Measurements from ENCODE around the gene A4GALT.

The A4GALT gene

DNA sequence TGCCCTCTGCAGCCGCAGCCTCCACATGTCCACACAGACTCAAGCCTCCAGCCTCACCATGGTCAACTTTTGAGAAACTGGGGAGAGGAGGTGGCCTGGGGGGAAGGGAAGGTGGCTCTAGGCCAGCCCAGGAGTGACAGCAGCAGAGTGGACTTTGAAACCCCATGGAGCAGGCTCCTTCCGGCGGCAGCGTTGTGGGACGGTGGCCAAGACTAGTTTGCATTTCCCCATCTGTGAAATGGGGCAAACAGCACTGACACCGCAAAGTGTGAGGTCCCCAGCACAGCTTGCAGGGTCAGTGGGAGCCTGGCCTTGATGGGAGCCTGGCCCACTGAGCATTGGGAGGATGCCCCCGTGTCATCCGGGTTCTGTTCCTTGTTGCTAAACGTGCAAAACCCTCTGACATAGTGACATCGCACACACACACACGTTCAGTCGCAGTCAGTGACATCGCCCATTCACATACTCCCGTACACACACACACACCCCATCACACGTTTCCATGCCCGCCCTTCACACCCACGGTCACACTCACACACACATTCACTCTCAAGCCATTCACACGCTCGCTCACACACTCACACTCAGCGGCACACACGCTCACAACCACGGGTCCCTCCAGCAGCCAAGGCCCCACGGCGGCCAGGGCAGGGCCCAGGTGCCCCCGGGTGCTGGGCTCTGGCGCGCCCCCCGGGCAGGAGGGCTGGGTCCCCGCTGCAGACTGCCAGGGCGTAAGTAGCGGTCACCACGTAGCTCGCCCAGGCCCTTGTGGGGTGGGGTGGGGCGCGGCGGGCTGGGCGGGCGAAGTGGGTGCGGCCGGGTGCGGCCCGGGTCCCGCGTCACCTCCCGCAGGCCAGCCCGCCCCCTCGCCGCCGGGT is 72.1 kb downstream of the A4GALT start:
- DNase-seq (ENCODE audit: low spot score), result peak; percentile 21

DNA sequence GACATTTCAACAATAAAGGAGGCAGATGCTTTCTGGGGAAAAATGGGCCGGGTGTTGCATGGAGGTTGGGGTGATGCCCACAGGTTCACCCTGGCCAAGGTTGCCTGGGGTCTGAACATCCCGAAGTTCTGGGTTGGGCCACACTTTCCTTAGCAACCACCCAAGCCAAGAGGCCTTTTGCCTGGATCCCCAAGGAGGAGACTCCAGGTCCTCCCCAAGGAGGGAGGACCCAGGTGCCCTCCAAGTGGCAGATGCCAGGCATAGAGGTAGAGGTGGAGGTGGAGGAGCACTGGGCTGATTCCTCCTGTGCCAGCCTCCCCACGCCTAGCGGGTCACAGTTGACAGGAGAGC is 72.7 kb downstream of the A4GALT start:
- no peak for DNase-seq (ENCODE audit: low spot score)

DNA sequence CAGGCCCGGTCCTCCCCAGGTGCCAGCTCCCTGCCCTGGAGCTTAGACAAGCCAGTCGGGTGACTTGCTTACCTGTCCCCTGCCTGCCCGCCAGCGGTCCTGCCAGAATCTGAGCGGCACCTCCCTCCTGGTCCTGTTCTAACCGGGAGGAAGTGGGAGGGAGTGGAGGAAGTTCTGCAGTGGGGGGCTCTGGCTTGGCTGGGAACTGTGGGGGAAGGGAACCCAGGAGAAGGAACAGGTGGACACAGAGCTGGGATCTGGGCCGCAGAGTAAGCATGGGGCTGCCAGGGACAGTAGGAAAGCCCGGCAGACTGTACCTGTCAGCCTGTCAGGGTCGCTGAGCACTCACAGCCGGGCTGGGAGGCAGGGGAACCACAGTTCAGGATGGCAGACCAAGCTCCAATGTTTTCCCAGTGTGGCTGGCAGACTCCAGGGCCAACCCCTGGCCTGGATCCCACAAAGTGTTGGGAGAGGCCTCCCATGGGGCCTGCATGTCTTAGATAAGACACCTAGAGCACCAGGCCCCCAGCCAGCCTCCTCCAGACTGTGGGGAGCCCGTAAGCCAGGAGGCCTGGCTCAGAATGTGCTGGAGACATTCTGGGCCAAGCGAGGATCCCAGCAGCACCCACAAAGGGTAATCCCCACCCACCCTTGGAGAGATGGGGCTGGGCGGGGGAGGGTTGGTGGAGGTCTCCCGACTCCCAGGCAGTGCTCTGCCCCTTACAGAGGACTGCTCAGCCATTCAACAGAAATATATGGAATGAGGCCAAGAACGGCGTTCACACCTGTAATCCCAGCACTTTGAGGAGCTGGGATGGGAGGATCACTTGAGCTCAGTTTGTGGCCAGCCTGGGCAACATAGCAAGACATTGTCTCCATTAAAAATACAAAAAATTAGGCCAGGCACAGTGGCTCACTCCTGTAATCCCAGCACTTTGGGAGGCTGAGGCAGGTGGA is 73.8 kb downstream of the A4GALT start:
- DNase-seq (ENCODE audit: low spot score), result no peak

DNA sequence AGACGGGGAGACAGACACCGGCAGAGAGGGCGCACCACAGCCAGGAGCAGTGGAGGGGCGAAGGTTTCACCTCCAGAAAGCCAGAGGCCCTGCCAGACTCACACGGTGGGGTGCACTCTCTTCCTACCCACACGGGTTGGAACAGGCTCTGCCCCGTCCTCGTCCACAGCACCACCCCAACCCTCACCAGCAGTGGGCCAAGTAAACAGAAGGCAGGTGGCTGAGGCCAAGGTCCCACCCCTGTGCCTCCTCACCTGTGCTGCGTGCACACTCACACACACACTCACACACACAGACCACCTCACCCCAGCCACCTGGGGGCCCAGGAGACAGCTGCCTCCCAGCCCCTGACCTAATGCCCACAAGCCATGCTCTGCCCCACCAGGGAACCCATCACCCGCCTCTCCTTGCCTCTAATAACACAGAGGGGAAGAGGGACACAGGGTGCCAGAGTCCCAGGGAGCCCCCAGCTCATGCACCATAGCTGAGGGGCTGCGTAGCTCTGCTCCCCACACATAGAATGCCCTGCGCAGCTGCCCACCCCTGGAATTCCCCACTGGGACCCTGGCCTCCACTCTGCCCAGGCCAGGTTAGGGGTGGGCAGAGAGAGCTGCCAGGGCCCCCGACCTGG is 74.6 kb downstream of the A4GALT start:
- no peak for DNase-seq (ENCODE audit: low spot score)

DNA sequence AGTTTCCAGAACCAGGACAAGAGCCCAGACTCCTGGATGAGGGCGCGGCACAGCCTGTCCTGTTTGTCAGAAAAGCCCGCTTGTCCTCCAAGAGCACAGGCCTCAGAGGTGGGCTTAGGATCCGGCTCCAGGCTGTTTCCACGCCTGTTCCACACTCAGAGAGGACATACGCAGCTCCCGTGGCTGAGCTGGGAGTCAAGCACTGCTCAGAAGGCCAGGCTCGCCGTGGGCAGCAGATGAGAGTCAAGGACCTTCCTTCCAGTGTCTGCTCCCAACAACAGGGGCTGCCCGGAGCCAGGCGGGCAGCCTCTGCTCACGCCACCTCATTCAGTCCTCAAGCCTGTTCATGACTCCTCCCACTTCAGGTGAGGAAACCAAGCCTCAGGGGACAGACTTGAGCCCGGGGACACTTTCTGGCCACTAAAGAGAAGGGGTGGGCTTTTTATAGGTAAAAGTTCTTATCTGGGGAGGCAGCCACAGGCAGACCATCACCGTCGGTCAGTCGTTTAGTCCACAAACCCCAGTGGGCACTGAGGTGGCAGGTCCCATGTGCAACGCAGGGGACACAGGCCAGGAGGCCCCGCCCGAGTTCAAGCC is 75.2 kb downstream of the A4GALT start:
- no peak for DNase-seq (ENCODE audit: low spot score)

DNA sequence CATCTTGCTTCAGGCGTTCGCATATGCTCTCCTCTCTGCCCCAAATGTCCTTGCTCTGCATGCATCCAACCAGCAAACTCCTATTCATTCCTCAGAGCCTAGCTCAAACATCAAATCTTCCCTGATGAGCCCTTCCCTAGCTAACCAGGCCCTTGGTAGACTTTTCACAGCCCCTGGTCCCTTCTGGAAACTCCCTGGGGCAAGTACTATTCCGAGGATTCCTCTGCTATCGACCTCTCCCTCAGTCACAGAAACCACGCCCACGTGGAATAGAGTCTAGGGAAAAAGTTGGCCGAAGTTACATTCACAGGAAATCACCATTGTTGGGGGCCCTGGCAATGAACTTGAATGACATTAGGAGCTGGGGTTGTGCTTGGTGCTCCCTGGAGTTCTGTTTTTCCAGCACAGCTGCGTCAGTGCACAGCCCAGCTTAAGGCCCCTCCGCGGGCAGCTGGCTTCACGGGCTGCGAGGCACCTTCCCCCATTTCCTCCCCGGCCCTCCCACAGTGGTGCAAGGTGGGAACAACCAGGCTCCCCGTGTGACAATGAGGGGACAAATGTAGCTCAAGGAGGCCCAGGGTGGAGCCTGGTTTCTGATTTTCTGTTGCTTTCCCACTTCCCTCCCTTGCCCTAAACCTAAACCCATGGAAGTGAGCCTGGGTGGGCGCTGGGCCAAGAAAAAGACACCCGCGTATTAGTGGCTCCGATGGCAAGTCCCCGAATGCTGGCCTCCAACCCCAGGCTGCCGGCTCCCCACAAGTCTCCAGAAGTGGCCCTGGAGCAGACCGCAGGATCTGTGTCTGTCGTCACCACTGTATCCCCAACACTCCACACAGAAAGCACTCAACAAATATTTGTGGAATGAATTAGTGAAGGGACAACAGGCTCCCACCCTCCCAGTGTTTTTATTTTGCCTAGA is 76.0 kb downstream of the A4GALT start:
- DNase-seq (ENCODE audit: low spot score), result no peak

DNA sequence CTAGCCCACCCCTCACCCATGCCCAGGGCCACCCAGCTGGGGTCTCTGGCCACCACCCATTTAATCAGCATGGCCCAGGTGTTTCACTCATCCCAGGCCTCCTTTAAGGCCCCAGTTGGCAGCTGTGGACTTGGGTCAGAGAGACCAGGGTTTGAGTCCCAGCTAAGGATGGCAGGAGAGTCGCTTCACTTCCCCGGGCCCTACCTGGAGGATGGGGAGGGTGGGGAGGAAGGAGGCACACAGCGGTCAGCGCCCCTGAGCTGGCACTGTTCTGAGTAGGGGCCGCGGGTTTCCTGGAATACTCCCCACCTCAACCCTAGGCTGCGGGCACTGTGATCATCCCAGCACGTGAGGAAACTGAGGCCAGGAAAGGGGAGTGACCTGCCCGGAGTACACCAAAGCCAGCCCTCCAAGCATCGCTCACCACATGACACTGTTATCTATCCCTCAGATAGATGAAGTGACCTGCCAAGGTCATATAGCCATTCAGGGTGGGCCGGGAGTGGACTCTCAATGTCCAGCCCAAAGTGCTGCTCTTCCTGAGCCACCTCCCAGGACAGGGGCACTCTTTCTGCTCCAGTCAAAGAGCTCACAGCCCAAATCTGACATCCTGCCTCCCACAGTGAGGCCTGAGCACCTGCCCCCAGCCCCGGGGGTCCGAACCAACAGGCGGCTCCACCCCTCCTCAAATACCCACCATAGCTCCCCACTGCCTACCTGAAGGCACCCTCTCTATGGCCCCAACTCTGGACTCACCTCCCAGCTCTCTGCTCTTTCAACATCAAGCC is 76.8 kb downstream of the A4GALT start:
- no peak for DNase-seq (ENCODE audit: low spot score)

DNA sequence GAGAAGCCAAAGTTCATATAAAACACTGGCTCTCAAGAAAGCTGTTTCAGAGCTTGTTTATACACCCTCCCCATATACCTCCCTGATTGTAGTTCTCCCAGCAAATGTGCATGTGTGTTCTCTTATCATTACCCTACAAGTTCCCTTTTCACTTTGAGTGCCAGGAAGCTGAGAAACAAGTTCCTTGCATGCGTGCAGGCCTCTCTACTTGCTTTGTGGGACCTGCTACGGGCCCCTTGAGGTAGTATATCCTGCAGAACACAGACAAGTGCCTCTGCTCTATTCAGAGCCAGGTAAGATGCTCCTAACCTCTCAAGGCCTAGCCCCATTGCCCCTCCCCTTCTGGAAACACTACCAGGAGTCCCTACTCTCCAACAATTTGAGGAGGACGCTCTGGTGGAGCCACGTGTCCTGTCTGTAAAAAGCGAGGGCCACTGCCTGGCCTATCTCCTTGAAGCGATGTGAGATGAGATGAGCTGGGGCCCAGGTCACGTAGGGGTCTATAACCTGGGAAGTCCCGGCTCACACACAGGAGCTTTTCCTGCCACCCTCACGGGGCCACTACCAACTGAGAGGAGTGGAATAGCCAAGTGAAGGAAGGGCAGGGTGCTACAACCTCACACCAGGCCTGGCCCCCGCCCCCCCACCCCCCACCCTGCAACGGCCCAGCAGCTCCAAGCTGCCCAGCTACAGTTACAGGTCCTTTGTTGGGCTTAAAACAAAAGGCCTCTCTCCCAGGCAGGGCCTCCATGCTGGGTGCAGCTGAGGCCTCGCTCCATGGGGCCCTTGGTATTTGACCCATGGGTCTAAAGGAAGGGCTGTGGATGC is 77.7 kb downstream of the A4GALT start:
- no peak for DNase-seq (ENCODE audit: low spot score)
